NB4 (cell line): ENCODE measurements around the gene FASTK.

Source experiments
- DNase-seq: peaks from one replicate; pipeline ENCODE4 v3.0.0; 2010; ENCODE audit warnings: low read depth
- H3K4me3 ChIP-seq: one replicate; pipeline ENCODE4 v1.5.1; 2011; ENCODE audit warnings: mild to moderate bottlenecking, low read depth, low read length, moderate library complexity
- CTCF ChIP-seq: IDR thresholded peaks from one replicate; pipeline ENCODE4 v1.5.1; 2012; ENCODE audit warnings: low read depth, low read length
- MAX ChIP-seq: IDR thresholded peaks from 2 replicates; pipeline ENCODE4 v1.6.1; 2011; ENCODE audit warnings: low read depth, low read length
- MYC ChIP-seq: IDR thresholded peaks from 2 replicates; pipeline ENCODE4 v1.6.1; 2011; ENCODE audit warnings: low read depth, low read length
- POLR2A ChIP-seq: IDR thresholded peaks from 2 replicates; pipeline ENCODE4 v1.6.1; 2011; ENCODE audit warnings: mild to moderate bottlenecking; ENCODE audit not compliant: insufficient read length; ENCODE audit errors: extremely low read depth

The FASTK gene

DNA sequence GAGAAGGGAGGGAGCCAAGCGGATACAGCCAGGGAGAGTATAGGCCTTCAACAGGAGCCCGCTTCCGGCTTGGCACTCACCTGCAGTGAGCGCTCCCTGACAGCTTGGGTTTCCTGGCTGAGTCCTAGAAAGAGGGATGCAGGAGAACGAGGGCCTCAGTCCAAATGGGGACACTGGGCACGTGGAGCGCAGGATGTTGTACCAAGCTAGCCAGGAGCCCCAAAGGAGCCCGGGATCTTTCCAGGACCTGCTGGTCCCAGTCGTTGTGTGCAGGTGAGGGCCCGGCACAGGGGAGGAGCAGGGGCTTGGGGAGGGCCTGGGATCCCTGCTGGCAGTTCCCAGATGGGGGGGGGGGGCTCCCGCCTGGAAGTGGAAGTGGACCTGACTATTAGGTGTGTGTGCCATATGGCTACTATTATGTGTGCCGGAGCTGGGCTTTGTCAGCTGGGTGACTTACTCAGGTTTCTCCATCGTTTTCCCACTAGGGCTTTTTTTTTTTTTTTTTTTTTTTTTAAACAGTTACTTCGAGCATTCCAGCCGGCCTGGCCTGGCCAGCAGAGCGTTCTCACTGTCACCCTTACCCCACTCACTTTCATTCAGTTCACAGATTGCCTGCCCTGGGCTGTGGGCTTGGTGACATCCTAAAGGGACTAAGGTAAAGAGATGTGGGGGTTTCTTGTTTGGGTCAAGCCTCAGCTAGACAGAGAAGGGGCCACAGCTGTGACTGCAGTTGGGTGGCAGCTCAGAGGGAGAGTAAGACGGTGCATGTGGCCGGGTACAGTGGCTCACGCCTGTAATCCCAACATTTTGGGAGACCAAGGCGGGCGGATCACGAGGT lies 9.5 kb upstream of the FASTK start:
- no peak for DNase-seq
- no peak for TF ChIP-seq CTCF
- no peak for TF ChIP-seq POLR2A
- TF ChIP-seq MYC: no peak
- no peak for TF ChIP-seq MAX

GRCh38 chr7:151088856-151089699 lies 8.5 kb upstream of the FASTK start:
- TF ChIP-seq MYC: no peak
- no peak for TF ChIP-seq MAX
- no peak for TF ChIP-seq CTCF
- no peak for TF ChIP-seq POLR2A
- DNase-seq: no peak
- H3K4me3 ChIP-seq: no peak overlapping the region

More for the DNA sequence above, 9.5 kb upstream of the FASTK start:
- no peak overlapping the region for H3K4me3 ChIP-seq

- peak overlapping the region; percentile 63 for H3K4me3 ChIP-seq
- no peak for DNase-seq
Observed at GRCh38 chr7:151088019-151088855, 7.6 kb upstream of the FASTK start.

DNA sequence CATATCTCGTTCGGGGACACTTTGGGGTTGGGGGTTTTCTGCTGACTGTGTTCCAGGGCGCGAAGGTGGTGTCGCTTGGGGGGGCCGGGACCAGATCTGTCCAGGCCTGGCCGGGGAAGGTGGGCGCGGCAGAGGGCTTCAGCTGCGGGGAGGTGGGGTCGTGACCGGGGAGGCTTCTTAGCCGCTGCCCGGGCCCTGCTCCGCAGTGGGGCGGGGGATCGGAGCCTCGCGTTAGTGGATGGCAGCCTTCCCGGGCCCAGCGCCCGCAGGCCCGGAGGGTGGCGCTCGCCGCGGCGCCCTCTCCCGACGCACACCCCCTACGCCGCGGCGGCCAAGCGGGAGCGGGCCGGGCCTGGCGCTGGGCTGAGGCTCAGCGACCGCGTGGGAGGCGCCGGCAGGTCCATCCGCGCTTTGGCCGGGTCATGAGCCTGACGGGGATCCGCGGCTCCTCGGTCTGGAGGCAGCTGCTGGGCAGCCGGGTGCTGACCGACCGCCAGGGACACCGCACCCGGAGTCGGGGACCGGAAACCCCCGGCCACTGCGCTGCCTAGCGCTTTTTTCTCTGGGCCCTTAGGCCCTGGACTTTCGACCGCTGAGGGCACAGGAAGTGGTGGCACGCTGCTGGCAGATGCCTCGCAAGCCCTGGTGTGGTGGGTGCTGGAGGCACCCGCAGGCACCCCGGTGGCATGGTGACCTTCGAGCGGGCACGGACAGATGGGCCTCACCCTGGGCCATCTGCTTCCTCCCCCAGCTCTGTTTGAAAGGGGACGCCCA lies 6.8 kb upstream of the FASTK start:
- DNase-seq: peak; percentile 83
- H3K4me3 ChIP-seq: peak overlapping the region; percentile 63
- TF ChIP-seq POLR2A: no peak
- TF ChIP-seq MYC: no peak; the same call in 1 of the 2 replicates
- TF ChIP-seq CTCF: peak; percentile 10
- peak; percentile 52 for TF ChIP-seq MAX

More at GRCh38 chr7:151088019-151088855, 7.6 kb upstream of the FASTK start:
- no peak for TF ChIP-seq MYC
- TF ChIP-seq POLR2A: no peak
- TF ChIP-seq MAX: no peak; the same call in 1 of the 2 replicates
- no peak for TF ChIP-seq CTCF

DNA sequence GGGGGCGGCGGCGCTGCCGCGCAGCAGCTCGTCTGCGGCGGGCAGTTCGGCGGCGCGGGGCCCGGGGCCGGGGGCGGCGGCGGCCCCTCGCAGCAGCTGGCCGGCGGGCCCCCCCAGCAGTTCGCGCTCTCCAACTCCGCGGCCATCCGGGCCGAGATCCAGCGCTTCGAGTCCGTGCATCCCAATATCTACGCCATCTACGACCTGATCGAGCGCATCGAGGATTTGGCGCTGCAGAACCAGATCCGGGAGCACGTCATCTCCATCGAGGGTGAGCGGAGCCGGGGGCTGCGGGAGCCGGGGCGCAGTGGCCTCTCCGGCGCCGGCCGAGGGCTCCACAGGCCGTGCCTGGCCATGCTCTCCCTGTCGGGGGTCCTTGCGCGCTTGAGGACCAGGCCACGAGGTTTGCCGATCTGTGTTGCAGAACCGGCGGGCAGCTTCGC lies 6.2 kb upstream of the FASTK start:
- TF ChIP-seq POLR2A: no peak
- no peak for TF ChIP-seq CTCF
- peak; percentile 66 for TF ChIP-seq MYC
- peak; percentile 61 for TF ChIP-seq MAX
- DNase-seq: peak; percentile 69
- H3K4me3 ChIP-seq: peak overlapping the region; percentile 63
